Upper lobe of right lung (tissue), 1 donor: ENCODE results near the gene PDE2A. TPM values are rescaled to one million over a fixed set of nuclear protein-coding genes. Genes with fewer than 3 reads are reported as not detected.

Experiments
- ATAC-seq: fragments of 200-7000 bp; cut with Tn5 transposase; one replicate; pipeline ENCODE4 v1.9.1; 2020; ENCODE audit warnings: mild to moderate bottlenecking, moderate library complexity
- DNase-seq: peaks from one replicate; pipeline ENCODE4 v3.0.0-alpha.2; 2020
- H3K27ac ChIP-seq: fragments of 200-600 bp; one replicate; pipeline ENCODE4 v1.8.0; 2022
- H3K27me3 ChIP-seq: fragments of 200-600 bp; one replicate; pipeline ENCODE4 v1.8.0; 2022; ENCODE audit warnings: mild to moderate bottlenecking
- H3K36me3 ChIP-seq: fragments of 200-600 bp; one replicate; pipeline ENCODE4 v1.8.0; 2022
- H3K4me1 ChIP-seq: fragments of 200-600 bp; one replicate; pipeline ENCODE4 v1.8.0; 2022
- H3K4me3 ChIP-seq: fragments of 200-600 bp; one replicate; pipeline ENCODE4 v1.8.0; 2022; ENCODE audit warnings: mild to moderate bottlenecking
- H3K9me3 ChIP-seq: fragments of 200-600 bp; one replicate; pipeline ENCODE4 v1.8.0; 2022
- CTCF ChIP-seq: fragments of 200-600 bp; IDR thresholded peaks from one replicate; pipeline ENCODE4 v1.8.0; 2022; ENCODE audit warnings: antibody characterized with exemption
- intact Hi-C: fragments of 100-400 bp; cut with DNase I; formaldehyde crosslinking; loops from one replicate; pipeline ENCODE4 v1.11.0; 2022
- total RNA-seq: library from RNA; stranded (reverse); fragmentation: NEBNext Ultra II Directional; extraction: Animal tissue kit (Norgen Biotek cat#: 25700); gene quantifications from one replicate; pipeline ENCODE4 v1.2.1, GENCODE V29; 2021
- donor health status: DM: no; HTN: yes; CAD: no; lungs with severe emphysema.

Gene PDE2A
- total RNA-seq, 1 donor from 2014 or later = 27.3 TPM

- ATAC-seq (no peak), DNase-seq (no peak)
- no peak overlapping the region for H3K27ac ChIP-seq
- H3K9me3 ChIP-seq = no peaks in the 10 kb centered on the region
- peaks cover 15% of the 10 kb centered on the region for H3K4me1 ChIP-seq
- no peaks in the 10 kb centered on the region for H3K36me3 ChIP-seq
- H3K27me3 ChIP-seq = peaks cover 14% of the 10 kb centered on the region
- TF ChIP-seq CTCF = no peak
- intact Hi-C loops = loop anchor here (5.0 kb wide), 1 partner anchor 36 kb away; no protein-coding TSS in a partner anchor
- H3K4me3 ChIP-seq = no peak overlapping the region
Measured at GRCh38 chr11:72637926-72638325, 36.3 kb downstream of the PDE2A start.

- no peak overlapping the region for H3K27ac ChIP-seq
- intact Hi-C loops = loop anchor here (5.0 kb wide), 1 partner anchor 35 kb away; no protein-coding TSS in a partner anchor
Measured at GRCh38 chr11:72637198-72637597, 37.0 kb downstream of the PDE2A start.

GRCh38 chr11:72636376-72636775, 37.8 kb downstream of the PDE2A start:
- no peak overlapping the region for H3K4me3 ChIP-seq
- ATAC-seq = no peak

More at GRCh38 chr11:72637198-72637597, 37.0 kb downstream of the PDE2A start:
- H3K4me3 ChIP-seq = no peak overlapping the region
- no peaks in the 10 kb centered on the region for H3K9me3 ChIP-seq
- H3K27me3 ChIP-seq = peaks cover 14% of the 10 kb centered on the region
- DNase-seq = no peak
- ATAC-seq = no peak
- peaks cover 10% of the 10 kb centered on the region for H3K4me1 ChIP-seq
- TF ChIP-seq CTCF = no peak
- no peaks in the 10 kb centered on the region for H3K36me3 ChIP-seq

GRCh38 chr11:72635933-72636332, 38.3 kb downstream of the PDE2A start:
- Histone ChIP-seq H3K27me3 (peaks cover 10% of the 10 kb centered on the region), H3K4me1 (peaks cover 6% of the 10 kb centered on the region), H3K9me3 (no peaks in the 10 kb centered on the region), H3K36me3 (no peaks in the 10 kb centered on the region), H3K4me3 (no peak overlapping the region), H3K27ac (no peak overlapping the region)
- intact Hi-C loops = loop anchor here (5.0 kb wide), 1 partner anchor 34 kb away; no protein-coding TSS in a partner anchor
- no peak for ATAC-seq
- no peak for DNase-seq
- TF ChIP-seq CTCF = no peak

More at GRCh38 chr11:72636376-72636775, 37.8 kb downstream of the PDE2A start:
- intact Hi-C loops = loop anchor here (5.0 kb wide), 1 partner anchor 34 kb away; no protein-coding TSS in a partner anchor
- DNase-seq = no peak
- H3K36me3 ChIP-seq = no peaks in the 10 kb centered on the region
- H3K4me1 ChIP-seq = peaks cover 6% of the 10 kb centered on the region
- no peak overlapping the region for H3K27ac ChIP-seq
- H3K9me3 ChIP-seq = no peaks in the 10 kb centered on the region
- H3K27me3 ChIP-seq = peaks cover 14% of the 10 kb centered on the region
- TF ChIP-seq CTCF = no peak

- no peaks in the 10 kb centered on the region for H3K36me3 ChIP-seq
- intact Hi-C loops = loop anchor here (5.0 kb wide), 1 partner anchor 33 kb away; no protein-coding TSS in a partner anchor
- no peak overlapping the region for H3K27ac ChIP-seq
- no peaks in the 10 kb centered on the region for H3K9me3 ChIP-seq
- ATAC-seq (no peak), DNase-seq (no peak)
- H3K4me3 ChIP-seq = no peak overlapping the region
- no peak for TF ChIP-seq CTCF
- peaks cover 6% of the 10 kb centered on the region for H3K4me1 ChIP-seq
- H3K27me3 ChIP-seq = peaks cover 8% of the 10 kb centered on the region
Measured at GRCh38 chr11:72635309-72635915, 38.8 kb downstream of the PDE2A start.
